Endothelial cell of umbilical vein (primary cell): ENCODE results near the gene RNLS. TPM values are rescaled to one million over a fixed set of nuclear protein-coding genes. Genes with fewer than 3 reads are reported as not detected.

Source experiments
- BruUV-seq: library from RNA; stranded (reverse); fragments of 400-500 nt; replicated peaks from 2 replicates; lab custom pipeline; 2021; lab: Mats Ljungman, UMichigan
- CTCF ChIA-PET: fragments of 300-600, 350-600 bp; sonication (Branson Sonifier 250); formaldehyde crosslinking; loops from one replicate; lab custom pipeline; 2021; ENCODE audit warnings: antibody characterized with exemption, inconsistent platforms; lab: Charles Lee
- POLR2A ChIA-PET: fragments of 300-600, 350-600 bp; sonication (Branson Sonifier 250); formaldehyde crosslinking; loops from one replicate; lab custom pipeline; 2021; ENCODE audit warnings: antibody characterized with exemption, inconsistent platforms; lab: Charles Lee
- DNase-seq: peaks from one replicate; pipeline ENCODE4 v3.0.0-alpha.2; 2011; ENCODE audit warnings: low read depth, low spot score
- FAIRE-seq: peaks from 2 replicates; lab custom pipeline; 2011; peaks lifted over from hg19 to GRCh38; lab: Jason Lieb, UNC
- H2AFZ ChIP-seq: 2 replicates; pipeline ENCODE4 v1.6.0; 2012; ENCODE audit warnings: low read depth, low read length, control low read depth, inconsistent platforms
- H3K27ac ChIP-seq: 2 replicates; pipeline ENCODE4 v1.5.1; 2011; ENCODE audit warnings: low read depth, mild to moderate bottlenecking, control low read depth, low read length, moderate library complexity; ENCODE audit not compliant: insufficient read depth
- H3K27me3 ChIP-seq, 2 experiments: 2 replicates each; pipeline versions ENCODE4 v1.6.0 to v1.6.1; 2011; ENCODE audit warnings: low read length in 2 of 2, mixed read lengths in 1 of 2; ENCODE audit not compliant: control insufficient read depth in 2 of 2, insufficient read depth in 2 of 2
- H3K36me3 ChIP-seq, 2 experiments: 2 replicates in 1 of 2; 3 replicates in 1 of 2; pipeline ENCODE4 v1.5.1; 2011; ENCODE audit warnings: low read length in 2 of 2, mild to moderate bottlenecking in 1 of 2, moderate library complexity in 1 of 2; ENCODE audit not compliant: control insufficient read depth in 2 of 2, insufficient read depth in 2 of 2; ENCODE audit errors: extremely low read depth in 1 of 2
- H3K4me1 ChIP-seq: 3 replicates; pipeline ENCODE4 v1.5.1; 2011; ENCODE audit warnings: mild to moderate bottlenecking, low read length; ENCODE audit not compliant: control insufficient read depth, insufficient read depth; ENCODE audit errors: extremely low read depth
- H3K4me2 ChIP-seq: 2 replicates; pipeline ENCODE4 v1.6.1; 2011; ENCODE audit warnings: low read length, control low read depth, mixed read lengths; ENCODE audit not compliant: insufficient read depth
- H3K4me3 ChIP-seq, 3 experiments: fragments of 200-600 bp in 1 of 3; sonication (generic), shearing (Covaris generic) in 1 of 3; replicated peaks in 1 of 3; 2 replicates each; pipeline ENCODE4 v1.5.1; 2011 to 2016; ENCODE audit warnings: control low read depth in 3 of 3, low read length in 3 of 3, mild to moderate bottlenecking in 2 of 3, inconsistent platforms in 1 of 3, low read depth in 1 of 3, moderate library complexity in 1 of 3; ENCODE audit not compliant: insufficient read depth in 1 of 3
- H3K79me2 ChIP-seq: 2 replicates; pipeline ENCODE4 v1.6.0; 2012; ENCODE audit warnings: low read length, inconsistent platforms; ENCODE audit not compliant: control insufficient read depth, insufficient read depth
- H3K9ac ChIP-seq: replicated peaks from 2 replicates; pipeline ENCODE3; 2011; ENCODE audit warnings: low read length, control low read depth; ENCODE audit not compliant: insufficient read depth; ENCODE audit errors: extremely low read depth
- H3K9me1 ChIP-seq: replicated peaks from 3 replicates; pipeline ENCODE4 v1.6.0; 2011; ENCODE audit warnings: mild to moderate bottlenecking, low read length; ENCODE audit not compliant: control insufficient read depth, insufficient read depth; ENCODE audit errors: extremely low read depth
- H3K9me3 ChIP-seq: replicated peaks from 2 replicates; pipeline ENCODE4 v1.5.1; 2012; ENCODE audit warnings: low read length, inconsistent platforms; ENCODE audit not compliant: control insufficient read depth, insufficient read depth
- H4K20me1 ChIP-seq: replicated peaks from 2 replicates; pipeline ENCODE3; 2011; ENCODE audit warnings: mild to moderate bottlenecking, low read length; ENCODE audit not compliant: control insufficient read depth, insufficient read depth; ENCODE audit errors: extremely low read depth
- CTCF ChIP-seq, 2 donors: IDR thresholded peaks; 1 replicate in 1 of 2; 2 replicates in 1 of 2; pipeline ENCODE4 v1.5.1; 2011; ENCODE audit warnings: low read length in 2 of 2, mild to moderate bottlenecking in 2 of 2, moderate library complexity in 2 of 2, control low read depth in 1 of 2, inconsistent platforms in 1 of 2, low read depth in 1 of 2; ENCODE audit not compliant: insufficient read depth in 1 of 2; ENCODE audit errors: extremely low read depth in 1 of 2
- EZH2 ChIP-seq: IDR thresholded peaks from 2 replicates; pipeline ENCODE4 v1.6.1; 2012; ENCODE audit warnings: borderline replicate concordance, low read depth, mild to moderate bottlenecking, moderate library complexity, low read length, inconsistent platforms; ENCODE audit not compliant: severe bottlenecking
- FOS ChIP-seq: IDR thresholded peaks from 2 replicates; pipeline ENCODE4 v1.6.1; 2011; ENCODE audit warnings: mild to moderate bottlenecking, low read length, moderate library complexity, borderline replicate concordance; ENCODE audit not compliant: insufficient read depth
- GATA2 ChIP-seq: IDR thresholded peaks from 2 replicates; pipeline ENCODE4 v1.7.0; 2011; ENCODE audit warnings: low read depth, mild to moderate bottlenecking, moderate library complexity, mixed read lengths, low read length; ENCODE audit not compliant: insufficient read length, insufficient read depth
- JUN ChIP-seq: IDR thresholded peaks from 2 replicates; pipeline ENCODE4 v1.6.1; 2011; ENCODE audit warnings: borderline replicate concordance, low read depth; ENCODE audit not compliant: insufficient read length, insufficient read depth
- MYC ChIP-seq: IDR thresholded peaks from one replicate; pipeline ENCODE4 v1.6.1; 2011; ENCODE audit warnings: mild to moderate bottlenecking, low read depth, low read length
- POLR2A ChIP-seq: IDR thresholded peaks from 2 replicates; pipeline ENCODE4 v1.6.1; 2012; ENCODE audit warnings: low read depth, mild to moderate bottlenecking, control low read depth, low read length
- POLR2AphosphoS5 ChIP-seq: IDR thresholded peaks from 2 replicates; pipeline ENCODE4 v1.6.1; 2012; ENCODE audit warnings: low read depth, mild to moderate bottlenecking, control low read depth, low read length, moderate library complexity; ENCODE audit not compliant: insufficient read depth
- dilution Hi-C: fragments of 300-500 bp; cut with MboI; formaldehyde crosslinking; loops from one replicate; pipeline ENCODE4 v1.15.0; 2019; ENCODE audit warnings: low sequenced_read_pairs; ENCODE audit not compliant: extremely low pct_ligation_motif_present
- intact Hi-C: fragments of 100-400 bp; cut with micrococcal nuclease; formaldehyde crosslinking; loops from one replicate; pipeline ENCODE4 v1.10.0; 2022
- polyA plus RNA-seq, 4 experiments: library from polyadenylated mRNA; depleted of rRNA in 3 of 4; stranded (reverse) in 3 of 4; unstranded in 1 of 4; fragments of >200 nt; gene quantifications; 2 replicates each; pipeline versions ENCODE4 v1.2.1 to v1.2.3, GENCODE V29; 2011 to 2012; ENCODE audit warnings: missing spikeins in 1 of 4
- total RNA-seq: library from RNA; stranded (reverse); gene quantifications from 2 replicates; pipeline ENCODE4 v1.2.3, GENCODE V29; 2021
- TF ChIP-seq, protein P1 (sequence below): IDR thresholded peaks from 2 replicates; pipeline ENCODE4 v1.6.1; 2011; ENCODE audit not compliant: insufficient read depth, insufficient read length

Gene RNLS
- total and polyA plus RNA-seq, 2 donors (not counting 3 experiments of a cell fraction or from before 2014, with no cell fraction given) = 2.5 to 4.6 TPM

DNA sequence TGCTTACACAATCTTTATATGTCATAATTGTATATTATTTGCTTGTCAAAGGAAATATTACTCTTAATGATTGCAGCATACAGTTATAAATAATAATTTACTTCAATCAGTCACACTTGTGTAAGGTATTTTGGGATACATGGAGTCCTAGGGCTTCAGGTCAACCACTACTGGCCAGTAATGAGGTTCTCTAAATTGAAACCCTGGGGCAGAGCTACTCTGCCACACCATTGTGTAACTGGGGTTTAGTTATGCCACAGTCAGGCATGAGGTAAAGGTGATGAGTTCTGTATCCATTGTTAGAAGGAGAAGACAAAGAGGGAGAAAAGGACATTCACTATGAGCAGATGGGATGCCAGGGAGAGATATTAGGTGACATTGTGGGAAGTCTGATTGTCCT, 117.4 kb downstream of the RNLS start:
- no peak for FAIRE-seq

More for the DNA sequence above, 117.4 kb downstream of the RNLS start:
- Histone ChIP-seq H3K79me2 (no peaks in the 10 kb centered on the region), H3K4me3 (no peak overlapping the region), H3K9me1 (no peaks in the 10 kb centered on the region), H3K4me2 (no peak overlapping the region), H3K27ac (no peak overlapping the region), H3K4me1 (no peaks in the 10 kb centered on the region), H3K27me3 (peaks cover 2 to 3% of the 10 kb centered on the region in 2 experiments), H3K9me3 (no peaks in the 10 kb centered on the region), H3K36me3 (no peaks in the 10 kb centered on the region), H2AFZ (no peak overlapping the region), H3K9ac (no peak overlapping the region), H4K20me1 (no peaks in the 10 kb centered on the region)
- no peak for DNase-seq
- ChIA-PET CTCF (interaction anchor here (1.0 kb wide), 1 partner anchor 53 kb away, joined by 3 read pairs; no protein-coding TSS in a partner anchor), POLR2A (no interaction called here)
- BruUV-seq = no TSS peak
- no peak for TF ChIP-seq GATA2
- no peak for TF ChIP-seq FOS
- no peak for TF ChIP-seq EZH2
- TF ChIP-seq MYC = no peak
- no peak for TF ChIP-seq CTCF (IDR thresholded peaks at IDR 0.05; ENCODE audit: extremely low read depth in 1 of 2, insufficient read depth in 1 of 2, low read depth in 1 of 2, low read length in 2 of 2)
- TF ChIP-seq POLR2A = no peak
- no peak for TF ChIP-seq POLR2AphosphoS5
- TF ChIP-seq, protein P1, sequence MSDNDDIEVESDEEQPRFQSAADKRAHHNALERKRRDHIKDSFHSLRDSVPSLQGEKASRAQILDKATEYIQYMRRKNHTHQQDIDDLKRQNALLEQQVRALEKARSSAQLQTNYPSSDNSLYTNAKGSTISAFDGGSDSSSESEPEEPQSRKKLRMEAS = no peak
- TF ChIP-seq JUN = no peak
- intact Hi-C loops = no loop called here
- dilution Hi-C loops = no loop called here
